Mesothelial cell of epicardium (in vitro differentiated cells): ENCODE results near the gene RBM20. TPM values are rescaled to one million over a fixed set of nuclear protein-coding genes. Genes with fewer than 3 reads are reported as not detected.

ENCODE experiments used
- DNase-seq, 2 experiments: peaks; one replicate each; pipeline ENCODE4 v3.0.0; 2021; ENCODE audit warnings: low spot score in 2 of 2; ENCODE audit not compliant: unreplicated experiment in 2 of 2
- H3K27ac Mint-ChIP-seq: 2 replicates; pipeline ENCODE4 v1.8.0; 2021; ENCODE audit warnings: mixed read lengths
- H3K27me3 Mint-ChIP-seq: 2 replicates; pipeline ENCODE4 v1.8.0; 2021; ENCODE audit warnings: low read depth, mixed read lengths
- H3K36me3 Mint-ChIP-seq: 2 replicates; pipeline ENCODE4 v1.8.0; 2021; ENCODE audit warnings: mixed read lengths
- H3K4me1 Mint-ChIP-seq: 2 replicates; pipeline ENCODE4 v1.8.0; 2021; ENCODE audit warnings: mixed read lengths
- H3K4me3 Mint-ChIP-seq: 2 replicates; pipeline ENCODE4 v1.8.0; 2021; ENCODE audit warnings: mild to moderate bottlenecking, moderate library complexity, mixed read lengths
- H3K9me3 Mint-ChIP-seq: 2 replicates; pipeline ENCODE4 v1.8.0; 2021; ENCODE audit warnings: mixed read lengths
- total RNA-seq: library from RNA; stranded (reverse); gene quantifications from 3 replicates; pipeline ENCODE4 v1.2.1, GENCODE V29; 2021
- TF ChIP-seq, protein P1 (sequence below): fragments of 200-600 bp; sonication (generic); IDR thresholded peaks from one replicate; pipeline ENCODE4 v1.5.0; 2021; ENCODE audit warnings: antibody characterized with exemption; ENCODE audit not compliant: unreplicated experiment

RBM20 gene
- total RNA-seq, 1 donor from 2014 or later: 23.3 TPM

GRCh38 chr10:110851020-110851612, 207.0 kb downstream of the RBM20 start:
- no peak for DNase-seq
- peaks cover 7% of the 10 kb centered on the region for H3K9me3 Mint-ChIP-seq
- H3K27me3 Mint-ChIP-seq: no peaks in the 10 kb centered on the region
- H3K4me1 Mint-ChIP-seq: peaks cover 17% of the 10 kb centered on the region
- no peak overlapping the region for H3K4me3 Mint-ChIP-seq
- peak overlapping the region; percentile 72 for H3K27ac Mint-ChIP-seq
- H3K36me3 Mint-ChIP-seq: no peaks in the 10 kb centered on the region
- TF ChIP-seq, protein P1, sequence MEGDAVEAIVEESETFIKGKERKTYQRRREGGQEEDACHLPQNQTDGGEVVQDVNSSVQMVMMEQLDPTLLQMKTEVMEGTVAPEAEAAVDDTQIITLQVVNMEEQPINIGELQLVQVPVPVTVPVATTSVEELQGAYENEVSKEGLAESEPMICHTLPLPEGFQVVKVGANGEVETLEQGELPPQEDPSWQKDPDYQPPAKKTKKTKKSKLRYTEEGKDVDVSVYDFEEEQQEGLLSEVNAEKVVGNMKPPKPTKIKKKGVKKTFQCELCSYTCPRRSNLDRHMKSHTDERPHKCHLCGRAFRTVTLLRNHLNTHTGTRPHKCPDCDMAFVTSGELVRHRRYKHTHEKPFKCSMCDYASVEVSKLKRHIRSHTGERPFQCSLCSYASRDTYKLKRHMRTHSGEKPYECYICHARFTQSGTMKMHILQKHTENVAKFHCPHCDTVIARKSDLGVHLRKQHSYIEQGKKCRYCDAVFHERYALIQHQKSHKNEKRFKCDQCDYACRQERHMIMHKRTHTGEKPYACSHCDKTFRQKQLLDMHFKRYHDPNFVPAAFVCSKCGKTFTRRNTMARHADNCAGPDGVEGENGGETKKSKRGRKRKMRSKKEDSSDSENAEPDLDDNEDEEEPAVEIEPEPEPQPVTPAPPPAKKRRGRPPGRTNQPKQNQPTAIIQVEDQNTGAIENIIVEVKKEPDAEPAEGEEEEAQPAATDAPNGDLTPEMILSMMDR: no peak

- TF ChIP-seq, protein P1: no peak
- Mint-ChIP-seq H3K27me3 (no peaks in the 10 kb centered on the region), H3K4me3 (no peak overlapping the region), H3K4me1 (peaks cover 12% of the 10 kb centered on the region), H3K27ac (no peak overlapping the region), H3K36me3 (no peaks in the 10 kb centered on the region), H3K9me3 (peaks cover 7% of the 10 kb centered on the region)
- no peak for DNase-seq
Measured at GRCh38 chr10:110852255-110852896, 208.2 kb downstream of the RBM20 start.

- Mint-ChIP-seq H3K4me3 (no peak overlapping the region), H3K27ac (no peak overlapping the region), H3K9me3 (peaks cover 7% of the 10 kb centered on the region), H3K4me1 (peaks cover 14% of the 10 kb centered on the region), H3K36me3 (no peaks in the 10 kb centered on the region), H3K27me3 (no peaks in the 10 kb centered on the region)
- TF ChIP-seq, protein P1: no peak
- no peak for DNase-seq
Measured at GRCh38 chr10:110852947-110853346, 208.8 kb downstream of the RBM20 start.

- no peaks in the 10 kb centered on the region for H3K36me3 Mint-ChIP-seq
- DNase-seq: no peak
- peaks cover 7% of the 10 kb centered on the region for H3K9me3 Mint-ChIP-seq
- no peak overlapping the region for H3K27ac Mint-ChIP-seq
- no peaks in the 10 kb centered on the region for H3K27me3 Mint-ChIP-seq
- TF ChIP-seq, protein P1: no peak
- H3K4me1 Mint-ChIP-seq: peaks cover 21% of the 10 kb centered on the region
- H3K4me3 Mint-ChIP-seq: no peak overlapping the region
Measured at GRCh38 chr10:110853921-110854605, 209.9 kb downstream of the RBM20 start.

GRCh38 chr10:110857265-110858171, 213.4 kb downstream of the RBM20 start:
- Mint-ChIP-seq H3K36me3 (no peaks in the 10 kb centered on the region), H3K4me3 (no peak overlapping the region), H3K27me3 (no peaks in the 10 kb centered on the region), H3K4me1 (peaks cover 27% of the 10 kb centered on the region), H3K9me3 (peaks cover 7% of the 10 kb centered on the region), H3K27ac (peak overlapping the region; percentile 60)
- TF ChIP-seq, protein P1: no peak
- DNase-seq: no peak
